Measurements from ENCODE around the gene QDPR. TPM values are rescaled to one million over a fixed set of nuclear protein-coding genes. Genes with fewer than 3 reads are reported as not detected.

Gene QDPR
- polyA plus RNA-seq, 1 donor (not counting 4 experiments of a cell fraction or from before 2014, with no cell fraction given), result 65.6 TPM

DNA sequence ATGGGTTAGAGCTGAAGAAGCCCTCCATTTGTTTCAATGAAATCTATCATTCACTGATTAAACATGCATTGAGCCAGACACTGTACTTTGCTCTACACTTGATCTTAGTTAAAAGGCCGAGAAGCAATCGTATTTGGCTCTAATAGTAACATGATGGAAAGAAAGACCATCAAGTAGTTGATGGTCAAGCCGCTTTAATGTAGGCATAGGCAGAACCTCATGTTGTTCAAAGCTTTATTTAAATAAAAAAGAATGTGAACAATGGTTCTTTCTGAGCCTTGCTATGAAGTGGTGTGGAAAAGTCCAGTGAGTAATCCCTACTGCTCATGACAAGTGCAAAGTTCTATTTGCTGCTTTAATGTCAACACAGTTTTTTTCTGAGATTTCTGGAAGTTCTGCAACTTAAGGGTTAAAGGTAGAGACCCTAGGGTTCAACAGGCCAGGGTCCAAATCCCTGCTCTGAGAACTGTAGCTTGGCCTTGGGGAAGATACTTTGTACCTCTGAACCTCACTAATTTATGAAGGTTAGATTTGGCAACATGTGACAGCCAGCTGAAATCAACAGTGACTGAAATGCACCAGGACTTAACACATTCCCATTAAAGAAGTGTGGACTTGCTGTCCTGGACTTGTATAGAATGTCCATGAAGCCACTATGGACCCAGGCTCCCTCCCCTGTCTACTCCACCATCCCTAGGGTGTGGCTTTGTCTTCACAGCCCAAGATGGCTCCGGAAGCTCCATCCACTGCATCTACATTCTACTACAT is 47.2 kb upstream of the QDPR start:
- no peak overlapping the region for H3K27ac ChIP-seq (ENCODE audit: control insufficient read depth, insufficient read depth, low read length)
- FAIRE-seq, result no peak

DNA sequence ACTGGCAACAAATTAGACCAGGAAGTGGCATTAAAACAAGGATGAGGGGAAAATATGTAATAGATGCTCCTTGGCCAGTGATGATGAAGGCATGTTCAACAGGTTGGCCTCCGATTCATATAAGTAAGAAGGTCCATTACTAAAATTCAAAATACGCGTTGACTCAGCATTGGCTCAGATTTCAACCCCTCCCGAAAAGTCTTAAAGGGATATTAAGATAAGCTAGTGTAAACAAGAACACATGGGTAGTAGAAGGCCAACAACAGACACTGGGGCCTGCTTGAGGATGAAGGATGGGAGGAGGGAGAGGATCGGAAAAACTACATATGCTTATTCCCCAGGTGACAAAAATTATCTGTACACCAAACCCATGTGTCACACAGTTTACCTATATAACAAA is 46.0 kb upstream of the QDPR start:
- no peaks in the 10 kb centered on the region for H3K36me3 ChIP-seq (ENCODE audit: control insufficient read depth in 2 of 2, extremely low read depth in 1 of 2, insufficient read depth in 2 of 2, low read length in 2 of 2)
- DNase-seq (ENCODE audit: low read depth, low spot score) (no peak), FAIRE-seq (no peak)
- H3K9me3 ChIP-seq (ENCODE audit: control insufficient read depth, low read depth, low read length), result no peaks in the 10 kb centered on the region
- H3K9ac ChIP-seq (ENCODE audit: control insufficient read depth, extremely low read depth, insufficient read depth, low read length), result no peak overlapping the region
- H3K9me1 ChIP-seq (ENCODE audit: control insufficient read depth, extremely low read depth, insufficient read depth, low read length), result no peaks in the 10 kb centered on the region
- no peak overlapping the region for H3K4me2 ChIP-seq (ENCODE audit: control insufficient read depth, extremely low read depth, insufficient read depth, low read depth, low read length)
- H3K4me3 ChIP-seq (ENCODE audit: control insufficient read depth in 2 of 3, extremely low read depth in 1 of 3, insufficient read depth in 2 of 3, low read depth in 1 of 3, low read length in 3 of 3), result no peak overlapping the region
- peaks cover 4% of the 10 kb centered on the region for H3K4me1 ChIP-seq (ENCODE audit: control insufficient read depth, extremely low read depth, insufficient read depth, low read length)
- no peak for TF ChIP-seq EZH2 (IDR thresholded peaks at IDR 0.05; ENCODE audit: low read length)
- TF ChIP-seq, protein P1, sequence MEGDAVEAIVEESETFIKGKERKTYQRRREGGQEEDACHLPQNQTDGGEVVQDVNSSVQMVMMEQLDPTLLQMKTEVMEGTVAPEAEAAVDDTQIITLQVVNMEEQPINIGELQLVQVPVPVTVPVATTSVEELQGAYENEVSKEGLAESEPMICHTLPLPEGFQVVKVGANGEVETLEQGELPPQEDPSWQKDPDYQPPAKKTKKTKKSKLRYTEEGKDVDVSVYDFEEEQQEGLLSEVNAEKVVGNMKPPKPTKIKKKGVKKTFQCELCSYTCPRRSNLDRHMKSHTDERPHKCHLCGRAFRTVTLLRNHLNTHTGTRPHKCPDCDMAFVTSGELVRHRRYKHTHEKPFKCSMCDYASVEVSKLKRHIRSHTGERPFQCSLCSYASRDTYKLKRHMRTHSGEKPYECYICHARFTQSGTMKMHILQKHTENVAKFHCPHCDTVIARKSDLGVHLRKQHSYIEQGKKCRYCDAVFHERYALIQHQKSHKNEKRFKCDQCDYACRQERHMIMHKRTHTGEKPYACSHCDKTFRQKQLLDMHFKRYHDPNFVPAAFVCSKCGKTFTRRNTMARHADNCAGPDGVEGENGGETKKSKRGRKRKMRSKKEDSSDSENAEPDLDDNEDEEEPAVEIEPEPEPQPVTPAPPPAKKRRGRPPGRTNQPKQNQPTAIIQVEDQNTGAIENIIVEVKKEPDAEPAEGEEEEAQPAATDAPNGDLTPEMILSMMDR (optimal IDR thresholded peaks at IDR 0.05 in 1 of 3, IDR thresholded peaks at IDR 0.05 in 1 of 3, conservative IDR thresholded peaks at IDR 0.05 in 1 of 3; ENCODE audit: extremely low read depth in 1 of 3, insufficient read depth in 2 of 3, low read length in 3 of 3), result no peak
- H4K20me1 ChIP-seq (ENCODE audit: control insufficient read depth, extremely low read depth, insufficient read depth, low read length), result no peaks in the 10 kb centered on the region
- dilution Hi-C loops (cut with MboI; ENCODE audit: extremely low pct_ligation_motif_present, low sequenced_read_pairs), result no loop called here
- H3K79me2 ChIP-seq (ENCODE audit: control insufficient read depth, insufficient read depth, low read length), result no peaks in the 10 kb centered on the region
- H3K27me3 ChIP-seq (ENCODE audit: control insufficient read depth, extremely low read depth, insufficient read depth, low read length), result no peaks in the 10 kb centered on the region
- H2AFZ ChIP-seq (ENCODE audit: control insufficient read depth, low read length), result no peak overlapping the region
- H3K27ac ChIP-seq (ENCODE audit: control insufficient read depth, insufficient read depth, low read length), result no peak overlapping the region

More for the DNA sequence above, 47.2 kb upstream of the QDPR start:
- no peak overlapping the region for H3K4me2 ChIP-seq (ENCODE audit: control insufficient read depth, extremely low read depth, insufficient read depth, low read depth, low read length)
- H3K9me3 ChIP-seq (ENCODE audit: control insufficient read depth, low read depth, low read length), result no peaks in the 10 kb centered on the region
- H3K9me1 ChIP-seq (ENCODE audit: control insufficient read depth, extremely low read depth, insufficient read depth, low read length), result no peaks in the 10 kb centered on the region
- no peak for DNase-seq (ENCODE audit: low read depth, low spot score)
- no peak overlapping the region for H3K9ac ChIP-seq (ENCODE audit: control insufficient read depth, extremely low read depth, insufficient read depth, low read length)
- H3K27me3 ChIP-seq (ENCODE audit: control insufficient read depth, extremely low read depth, insufficient read depth, low read length), result no peaks in the 10 kb centered on the region
- H3K79me2 ChIP-seq (ENCODE audit: control insufficient read depth, insufficient read depth, low read length), result no peaks in the 10 kb centered on the region
- no peak for TF ChIP-seq EZH2 (IDR thresholded peaks at IDR 0.05; ENCODE audit: low read length)
- TF ChIP-seq, protein P1 (optimal IDR thresholded peaks at IDR 0.05 in 1 of 3, IDR thresholded peaks at IDR 0.05 in 1 of 3, conservative IDR thresholded peaks at IDR 0.05 in 1 of 3; ENCODE audit: extremely low read depth in 1 of 3, insufficient read depth in 2 of 3, low read length in 3 of 3), result no peak
- dilution Hi-C loops (cut with MboI; ENCODE audit: extremely low pct_ligation_motif_present, low sequenced_read_pairs), result no loop called here
- no peak overlapping the region for H2AFZ ChIP-seq (ENCODE audit: control insufficient read depth, low read length)
- H4K20me1 ChIP-seq (ENCODE audit: control insufficient read depth, extremely low read depth, insufficient read depth, low read length), result no peaks in the 10 kb centered on the region
- peaks cover 4% of the 10 kb centered on the region for H3K4me1 ChIP-seq (ENCODE audit: control insufficient read depth, extremely low read depth, insufficient read depth, low read length)
- H3K36me3 ChIP-seq (ENCODE audit: control insufficient read depth in 2 of 2, extremely low read depth in 1 of 2, insufficient read depth in 2 of 2, low read length in 2 of 2), result no peaks in the 10 kb centered on the region
- H3K4me3 ChIP-seq (ENCODE audit: control insufficient read depth in 2 of 3, extremely low read depth in 1 of 3, insufficient read depth in 2 of 3, low read depth in 1 of 3, low read length in 3 of 3), result no peak overlapping the region
